AG04450 (cell line): ENCODE results near the gene NRCAM. TPM values are rescaled to one million over a fixed set of nuclear protein-coding genes. Genes with fewer than 3 reads are reported as not detected.

ENCODE experiments used
- CTCF ChIA-PET: fragments of 300-600, 350-600 bp; formaldehyde crosslinking; extraction: SDS; loops from one replicate; lab custom pipeline; 2022; ENCODE audit warnings: antibody characterized with exemption, inconsistent platforms; lab: Charles Lee
- POLR2A ChIA-PET: fragments of 350-600 bp; formaldehyde crosslinking; extraction: SDS; loops from one replicate; lab custom pipeline; 2021; ENCODE audit warnings: antibody characterized with exemption, inconsistent platforms; lab: Yijun Ruan, JAX
- DNase-seq: peaks from one replicate; pipeline ENCODE4 v3.0.0-alpha.2; 2011; ENCODE audit warnings: low read depth, low spot score
- H3K27ac ChIP-seq: one replicate; pipeline ENCODE4 v1.5.1; 2012; ENCODE audit warnings: low read depth, low read length, control low read depth
- H3K27me3 ChIP-seq: one replicate; pipeline ENCODE4 v1.6.0; 2012; ENCODE audit warnings: low read length; ENCODE audit not compliant: control insufficient read depth, insufficient read depth
- H3K4me3 ChIP-seq: 2 replicates; pipeline ENCODE4 v1.5.1; 2011; ENCODE audit warnings: mild to moderate bottlenecking, low read depth, low read length, control low read depth
- H3K9me3 ChIP-seq: 2 replicates; pipeline ENCODE4 v1.5.1; 2012; ENCODE audit warnings: low read length; ENCODE audit not compliant: control insufficient read depth, insufficient read depth
- polyA plus RNA-seq: library from polyadenylated mRNA; depleted of rRNA; stranded (reverse); fragments of >200 nt; gene quantifications from 2 replicates; pipeline ENCODE4 v1.2.3, GENCODE V29; 2011; rRNA removed
- TF ChIP-seq, protein P1 (sequence below): IDR thresholded peaks from 2 replicates; pipeline ENCODE4 v1.5.1; 2011; ENCODE audit warnings: low read depth, low read length, control low read depth, inconsistent platforms

The NRCAM gene
- polyA plus RNA-seq, 1 experiment, result 0.66 TPM

DNA sequence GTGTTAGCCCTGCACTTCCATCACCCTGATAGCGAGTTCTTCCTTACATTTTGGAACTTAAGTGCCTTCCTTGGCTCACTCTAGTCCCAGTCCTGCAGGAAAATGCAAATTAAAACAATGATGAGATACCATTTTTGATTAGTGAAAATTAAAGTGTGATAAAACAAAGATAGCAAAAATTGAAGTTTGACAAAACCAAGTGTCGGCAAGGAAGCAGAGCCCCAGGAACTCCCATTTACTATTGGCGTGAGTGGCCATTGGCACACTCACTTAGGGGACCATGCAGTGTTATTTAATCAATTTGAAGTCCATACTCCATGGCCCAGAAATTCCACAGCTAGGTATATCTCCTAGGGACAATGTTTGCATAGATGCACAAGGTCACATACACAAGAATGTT, 354.5 kb downstream of the NRCAM start:
- CTCF ChIA-PET, result interaction anchor here (0.7 kb wide), 1 partner anchor 129 kb away, joined by 3 read pairs; no protein-coding TSS in a partner anchor
- no peaks in the 10 kb centered on the region; the same call in 1 of the 2 replicates for H3K9me3 ChIP-seq
- no peak for DNase-seq
- H3K27ac ChIP-seq, result no peak overlapping the region
- no peaks in the 10 kb centered on the region for H3K27me3 ChIP-seq
- TF ChIP-seq, protein P1, sequence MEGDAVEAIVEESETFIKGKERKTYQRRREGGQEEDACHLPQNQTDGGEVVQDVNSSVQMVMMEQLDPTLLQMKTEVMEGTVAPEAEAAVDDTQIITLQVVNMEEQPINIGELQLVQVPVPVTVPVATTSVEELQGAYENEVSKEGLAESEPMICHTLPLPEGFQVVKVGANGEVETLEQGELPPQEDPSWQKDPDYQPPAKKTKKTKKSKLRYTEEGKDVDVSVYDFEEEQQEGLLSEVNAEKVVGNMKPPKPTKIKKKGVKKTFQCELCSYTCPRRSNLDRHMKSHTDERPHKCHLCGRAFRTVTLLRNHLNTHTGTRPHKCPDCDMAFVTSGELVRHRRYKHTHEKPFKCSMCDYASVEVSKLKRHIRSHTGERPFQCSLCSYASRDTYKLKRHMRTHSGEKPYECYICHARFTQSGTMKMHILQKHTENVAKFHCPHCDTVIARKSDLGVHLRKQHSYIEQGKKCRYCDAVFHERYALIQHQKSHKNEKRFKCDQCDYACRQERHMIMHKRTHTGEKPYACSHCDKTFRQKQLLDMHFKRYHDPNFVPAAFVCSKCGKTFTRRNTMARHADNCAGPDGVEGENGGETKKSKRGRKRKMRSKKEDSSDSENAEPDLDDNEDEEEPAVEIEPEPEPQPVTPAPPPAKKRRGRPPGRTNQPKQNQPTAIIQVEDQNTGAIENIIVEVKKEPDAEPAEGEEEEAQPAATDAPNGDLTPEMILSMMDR, result no peak
- POLR2A ChIA-PET, result no interaction called here
- no peak overlapping the region for H3K4me3 ChIP-seq

DNA sequence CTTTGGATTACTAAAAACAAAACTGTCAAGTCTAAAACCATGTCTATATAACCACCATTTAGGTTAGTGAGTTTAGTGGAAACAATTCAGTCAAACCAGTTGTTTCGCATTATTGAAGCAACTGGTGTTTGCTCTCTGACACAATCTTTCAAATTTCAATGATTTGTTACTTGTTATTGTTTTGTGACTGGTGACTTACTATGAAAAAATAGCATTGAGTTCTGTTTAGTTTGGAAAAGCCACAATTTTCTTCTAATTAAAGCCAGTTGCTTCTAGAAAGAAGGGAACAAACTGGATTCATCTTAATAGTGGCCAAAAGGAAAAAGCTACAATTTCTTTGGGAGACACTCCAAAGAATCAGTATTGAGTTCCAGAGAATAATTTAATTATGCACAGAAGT, 356.5 kb downstream of the NRCAM start:
- H3K4me3 ChIP-seq, result no peak overlapping the region
- no peak overlapping the region for H3K27ac ChIP-seq
- no peak for DNase-seq
- ChIA-PET POLR2A (interaction anchor here (0.6 to 1.1 kb wide), 3 partner anchors 98 to 360 kb away, joined by 3 to 4 read pairs (median 3); no protein-coding TSS in a partner anchor), CTCF (interaction anchor here (1.0 to 1.5 kb wide), 3 partner anchors 46 to 357 kb away, joined by 3 to 5 read pairs (median 4); no protein-coding TSS in a partner anchor)
- no peaks in the 10 kb centered on the region; the same call in 1 of the 2 replicates for H3K9me3 ChIP-seq
- TF ChIP-seq, protein P1, result no peak
- no peaks in the 10 kb centered on the region for H3K27me3 ChIP-seq

DNA sequence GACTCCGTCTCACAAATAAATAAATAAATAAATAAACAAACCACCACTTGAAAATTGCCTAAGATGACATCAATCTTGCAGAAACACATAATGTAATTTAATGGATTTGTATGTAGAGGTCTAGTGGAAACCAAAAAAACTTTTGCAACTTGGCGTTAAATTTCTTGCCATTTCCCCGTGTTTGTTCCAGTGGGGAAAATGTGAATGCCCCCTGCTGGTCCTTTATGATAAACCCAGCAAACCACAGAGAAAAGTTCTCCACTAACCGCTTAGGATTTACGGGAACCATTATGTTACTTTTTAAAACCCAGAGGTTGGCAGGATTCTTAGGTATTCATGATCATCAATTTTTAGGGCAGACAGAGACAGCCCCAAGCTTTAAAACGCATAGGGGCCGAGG, 358.5 kb downstream of the NRCAM start:
- DNase-seq, result no peak
- CTCF ChIA-PET, result no interaction called here
- no peak overlapping the region for H3K27ac ChIP-seq
- TF ChIP-seq, protein P1, result peak; percentile 16; the same call in 1 of the 2 replicates
- no peak overlapping the region for H3K4me3 ChIP-seq
- no peaks in the 10 kb centered on the region for H3K27me3 ChIP-seq
- POLR2A ChIA-PET, result no interaction called here
- no peaks in the 10 kb centered on the region for H3K9me3 ChIP-seq

Other genes with a start within 250 kb of the NRCAM start
- 18.7 and 26.7 TPM in 2 replicates for gene PNPLA8, start 69.7 kb upstream of the NRCAM start, polyA plus RNA-seq
- 8.4 and 11.4 TPM in 2 replicates for gene THAP5, start 113.3 kb upstream of the NRCAM start, polyA plus RNA-seq
- 7.8 and 9.3 TPM in 2 replicates for gene DNAJB9, start 113.4 kb upstream of the NRCAM start, polyA plus RNA-seq